ENCODE measurements around the gene CCT8L2.
"Not testable (repeated sequence)": the region's sequence is repeated elsewhere in the genome, so short reads cannot be mapped to it uniquely, and the experiment has no call there.

The CCT8L2 gene, protein sequence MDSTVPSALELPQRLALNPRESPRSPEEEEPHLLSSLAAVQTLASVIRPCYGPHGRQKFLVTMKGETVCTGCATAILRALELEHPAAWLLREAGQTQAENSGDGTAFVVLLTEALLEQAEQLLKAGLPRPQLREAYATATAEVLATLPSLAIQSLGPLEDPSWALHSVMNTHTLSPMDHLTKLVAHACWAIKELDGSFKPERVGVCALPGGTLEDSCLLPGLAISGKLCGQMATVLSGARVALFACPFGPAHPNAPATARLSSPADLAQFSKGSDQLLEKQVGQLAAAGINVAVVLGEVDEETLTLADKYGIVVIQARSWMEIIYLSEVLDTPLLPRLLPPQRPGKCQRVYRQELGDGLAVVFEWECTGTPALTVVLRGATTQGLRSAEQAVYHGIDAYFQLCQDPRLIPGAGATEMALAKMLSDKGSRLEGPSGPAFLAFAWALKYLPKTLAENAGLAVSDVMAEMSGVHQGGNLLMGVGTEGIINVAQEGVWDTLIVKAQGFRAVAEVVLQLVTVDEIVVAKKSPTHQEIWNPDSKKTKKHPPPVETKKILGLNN

DNA sequence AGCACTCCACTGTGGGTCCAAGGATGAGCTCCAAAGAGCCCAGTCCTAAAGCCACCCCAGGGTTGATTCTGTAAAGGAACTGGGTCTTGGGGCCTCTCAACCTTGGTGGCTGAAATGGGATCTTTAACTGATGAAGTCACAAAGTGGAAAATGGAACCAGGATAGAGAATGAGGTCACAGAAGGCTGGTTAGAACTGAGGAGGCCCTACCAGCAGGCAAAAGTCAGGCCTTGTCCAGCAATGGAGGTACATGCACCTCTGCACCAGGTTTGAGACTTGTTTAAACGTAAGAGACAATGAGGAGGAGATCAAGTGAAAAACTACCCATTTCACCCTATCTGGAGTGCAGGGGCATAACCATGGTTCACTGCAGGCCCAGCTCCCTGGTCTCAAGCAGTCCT, at the start of gene CCT8L2:
Gene CCT8L2, minus strand, starts transcription at position 101 of the 400 bp plus-strand sequence. CDS start 260 bp downstream, outside the sequence.
- not testable (repeated sequence) for DNase-seq

- not testable (repeated sequence) for DNase-seq
Measured at GRCh38 chr22:16635442-16635841, 42.8 kb upstream of the CCT8L2 start.

- DNase-seq, result not testable (repeated sequence)
Measured at GRCh38 chr22:16634092-16634491, 41.5 kb upstream of the CCT8L2 start.

GRCh38 chr22:16628476-16628875, 35.9 kb upstream of the CCT8L2 start:
- DNase-seq, result not testable (repeated sequence)

- not testable (repeated sequence) for DNase-seq
Measured at GRCh38 chr22:16625018-16625417, 32.4 kb upstream of the CCT8L2 start.

DNA sequence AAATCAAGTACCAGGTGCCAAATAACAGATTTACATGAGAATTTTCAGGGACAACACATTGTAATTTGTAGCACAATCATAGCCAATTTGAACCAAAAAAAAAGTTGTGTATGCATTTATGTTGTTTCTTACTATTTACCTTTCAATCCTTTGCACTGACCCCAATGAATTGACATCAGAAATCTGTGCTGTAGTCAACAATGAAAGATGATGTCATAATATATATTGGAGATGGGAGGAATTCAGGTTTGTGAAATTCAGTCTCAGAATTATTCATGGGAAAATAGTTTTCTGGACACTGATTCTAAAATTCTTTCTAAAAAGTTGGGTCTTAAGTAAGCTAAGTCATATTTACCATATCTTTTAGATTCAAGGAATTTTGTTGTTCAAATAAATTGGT, 31.0 kb upstream of the CCT8L2 start:
- DNase-seq, result not testable (repeated sequence)

DNA sequence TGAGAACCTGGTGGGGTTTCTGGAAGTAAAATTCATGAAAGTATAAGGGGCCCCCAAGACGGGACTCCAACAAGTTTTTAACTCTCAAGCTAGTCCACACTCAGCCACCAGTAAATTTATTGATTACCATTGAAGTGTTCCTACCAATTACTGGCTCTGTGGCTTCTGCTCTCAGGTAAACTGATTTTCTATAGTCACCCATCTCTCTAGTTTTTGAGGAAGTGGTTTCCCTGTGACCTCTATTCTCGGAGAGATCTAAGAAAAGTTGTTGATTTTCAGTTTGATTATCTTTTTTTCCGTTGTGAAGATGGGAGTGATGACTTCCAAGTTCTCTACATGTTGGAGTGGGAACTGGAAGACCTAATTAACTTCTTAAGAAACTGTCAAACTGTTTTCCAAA, 24.9 kb upstream of the CCT8L2 start:
- not testable (repeated sequence) for DNase-seq

GRCh38 chr22:16616390-16616938, 23.9 kb upstream of the CCT8L2 start:
- DNase-seq, result not testable (repeated sequence)

DNA sequence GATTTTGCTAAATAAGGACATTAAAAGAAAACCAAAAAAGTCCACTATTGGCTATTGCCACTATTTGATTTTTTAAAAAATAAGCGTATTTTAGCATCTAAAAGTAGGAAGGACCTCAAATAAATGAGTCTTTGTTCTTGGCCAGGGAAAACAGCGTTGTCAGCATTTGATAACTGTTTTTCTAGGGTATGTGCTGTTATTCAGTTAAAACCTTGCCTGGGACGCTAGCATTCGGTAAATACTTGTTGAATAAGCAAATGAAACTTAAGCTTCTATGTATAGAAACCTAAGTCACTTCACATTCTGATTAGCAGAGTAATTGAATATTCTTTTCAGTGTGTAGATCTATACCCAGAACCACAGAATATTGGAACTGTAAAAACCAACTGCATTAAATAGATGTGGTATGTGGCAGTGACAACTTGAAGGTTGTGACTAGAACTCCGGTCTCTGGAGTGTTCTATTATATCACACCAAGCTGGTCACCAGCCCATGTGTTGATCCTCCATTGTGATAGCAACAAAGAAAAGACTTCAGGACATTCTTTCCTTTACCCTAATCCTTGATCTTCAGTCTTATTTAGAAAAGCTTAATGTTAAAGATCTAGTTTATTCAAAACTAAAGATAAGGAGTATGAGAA, 23.1 kb upstream of the CCT8L2 start:
- not testable (repeated sequence) for DNase-seq

DNA sequence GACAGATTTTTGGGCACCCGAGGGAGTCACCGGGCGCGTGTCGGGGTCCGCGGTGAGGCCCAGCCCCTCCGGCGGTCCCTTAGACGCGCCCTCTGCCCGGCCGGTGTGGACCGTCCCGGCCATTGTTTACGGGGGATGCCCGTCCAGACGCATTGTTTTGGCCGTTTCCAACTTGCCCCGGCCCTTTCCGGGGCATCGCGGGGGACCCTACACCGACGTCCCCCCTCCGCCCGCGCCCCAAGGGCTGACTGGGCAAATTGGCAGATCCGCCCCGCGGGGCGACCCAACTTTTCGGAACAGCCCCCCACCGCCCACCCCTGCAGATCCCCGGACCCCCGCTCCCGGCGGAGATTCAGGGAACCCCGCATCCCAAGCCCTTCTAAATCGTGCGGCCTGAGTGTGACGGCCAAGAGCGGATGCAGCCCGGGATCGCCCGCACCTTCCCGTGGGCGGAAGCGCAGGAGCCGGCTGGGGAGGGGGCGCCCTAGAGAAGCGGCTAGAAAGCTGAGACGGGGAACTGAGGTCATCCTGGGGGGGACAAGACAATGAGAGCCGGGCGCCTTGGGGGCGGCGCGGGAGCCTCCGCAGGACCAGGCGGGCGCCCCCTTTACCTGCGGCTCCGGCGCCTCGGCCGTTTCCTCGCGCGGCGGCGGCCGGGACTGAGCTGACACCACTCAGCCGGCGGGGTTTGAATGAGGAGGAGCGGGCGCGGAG, 17.1 kb upstream of the CCT8L2 start:
- DNase-seq, result no peak

DNA sequence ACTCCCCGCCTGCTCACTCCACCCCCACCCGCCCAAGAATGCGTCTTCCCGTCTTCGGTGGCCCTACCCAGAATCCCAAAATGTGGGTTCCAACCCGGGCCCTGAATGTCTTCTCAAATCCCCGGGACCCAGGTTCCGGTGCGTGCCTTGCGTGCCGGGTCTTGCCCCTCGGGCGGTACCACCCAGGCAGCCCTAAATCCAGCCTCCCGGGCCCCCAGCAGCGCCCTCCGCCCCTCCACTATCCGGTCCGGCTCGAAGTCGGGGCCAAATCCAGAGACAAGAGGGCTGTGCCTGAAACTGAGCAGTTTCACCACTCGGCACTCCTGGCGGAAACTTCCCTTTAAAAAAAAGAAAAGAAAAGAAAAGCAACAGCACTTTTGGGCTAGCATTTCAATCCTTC, 16.3 kb upstream of the CCT8L2 start:
- DNase-seq, result no peak

- DNase-seq, result not testable (repeated sequence)
Measured at GRCh38 chr22:16604257-16604998, 11.8 kb upstream of the CCT8L2 start.

GRCh38 chr22:16603770-16604242, 11.2 kb upstream of the CCT8L2 start:
- not testable (repeated sequence) for DNase-seq

DNA sequence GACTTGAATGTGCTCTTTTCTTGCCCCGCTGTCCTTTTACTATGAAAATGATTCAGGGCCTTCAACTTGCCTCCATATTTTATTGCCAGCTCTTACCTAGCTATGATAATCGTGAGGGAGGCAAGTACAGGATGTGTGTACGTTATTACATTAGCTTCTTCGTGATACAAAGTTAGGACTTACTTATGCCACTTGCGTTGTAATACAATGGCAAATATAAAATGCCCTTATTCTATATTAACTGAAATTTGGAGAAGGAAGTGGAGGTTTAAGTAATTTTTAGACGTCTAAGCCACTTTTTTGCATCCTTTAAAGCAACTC, 10.8 kb upstream of the CCT8L2 start:
- DNase-seq, result no peak

DNA sequence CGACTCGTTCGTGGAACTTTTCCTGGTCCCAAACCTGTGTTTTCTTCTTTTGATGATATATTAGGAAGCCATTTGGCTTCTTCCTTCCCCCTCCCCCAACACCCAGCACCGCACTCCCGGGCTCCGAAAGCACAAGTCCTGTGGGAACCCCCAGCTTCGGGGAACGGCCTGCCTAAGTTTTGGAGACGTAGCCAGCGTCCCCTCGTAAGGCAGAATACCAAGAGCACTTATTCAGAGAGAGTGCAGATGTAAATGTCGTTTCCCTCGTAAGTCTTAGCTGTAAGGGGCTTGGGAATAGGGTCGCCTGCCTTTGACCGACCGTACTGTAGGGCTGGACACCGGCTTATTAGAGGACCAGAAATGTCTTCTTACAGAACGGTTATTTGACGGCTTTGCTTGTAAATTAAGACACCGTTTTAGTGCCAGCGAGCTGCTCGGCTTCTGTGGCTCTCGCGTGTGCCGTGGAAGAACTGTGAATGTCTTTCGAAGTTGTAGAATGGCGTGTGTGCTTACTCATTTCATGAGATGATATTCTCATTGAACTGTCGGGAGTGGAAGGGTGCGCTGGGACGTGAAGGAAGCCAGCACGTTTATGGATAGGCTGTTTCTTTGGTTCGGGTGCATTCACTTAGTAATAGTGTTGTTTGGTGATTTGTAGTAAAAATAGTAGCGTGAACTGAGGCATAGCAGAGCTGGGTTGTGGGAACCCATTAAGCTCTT, 10.3 kb upstream of the CCT8L2 start:
- DNase-seq, result not testable (repeated sequence)

GRCh38 chr22:16602224-16602727, 9.7 kb upstream of the CCT8L2 start:
- DNase-seq, result not testable (repeated sequence)

DNA sequence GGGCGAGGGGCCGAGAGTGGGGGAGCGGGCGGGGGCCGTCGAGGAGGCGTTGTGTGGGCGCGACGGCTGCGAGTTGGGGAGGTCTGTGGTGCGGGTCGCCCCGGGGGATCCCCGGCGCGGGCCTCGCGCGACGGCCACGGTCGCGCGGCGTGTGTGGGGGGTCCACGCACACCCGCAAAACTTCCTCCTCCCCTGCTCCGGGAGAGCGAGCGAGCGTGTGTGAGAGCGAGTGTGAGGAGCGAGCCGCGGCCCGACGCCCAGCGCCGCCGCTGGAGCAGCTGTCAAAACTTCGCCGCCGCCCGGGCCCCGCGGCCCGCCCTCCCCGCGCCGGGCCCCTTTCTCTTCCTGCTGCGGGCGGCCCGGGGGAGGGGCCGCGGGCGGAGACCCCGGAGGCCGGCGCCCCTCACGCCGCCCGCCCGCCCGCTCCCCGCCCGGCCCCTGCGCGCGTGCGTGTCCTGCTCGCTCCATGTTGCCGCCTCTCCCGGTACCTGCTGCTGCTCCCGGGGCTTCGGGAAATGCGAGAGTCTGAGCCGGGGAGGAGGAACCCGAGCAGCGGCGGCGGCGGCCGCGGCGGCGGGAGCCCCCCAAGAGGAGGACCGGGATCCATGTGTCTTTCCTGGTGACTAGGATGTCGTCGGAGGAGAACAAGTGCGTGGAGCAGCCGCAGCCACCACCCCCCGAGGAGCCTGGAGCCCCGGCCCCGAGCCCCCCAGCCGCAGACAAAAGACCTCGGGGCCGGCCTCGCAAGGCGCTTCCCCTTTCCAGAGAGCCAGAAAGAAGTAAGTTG, 9.0 kb upstream of the CCT8L2 start:
- no peak for DNase-seq

DNA sequence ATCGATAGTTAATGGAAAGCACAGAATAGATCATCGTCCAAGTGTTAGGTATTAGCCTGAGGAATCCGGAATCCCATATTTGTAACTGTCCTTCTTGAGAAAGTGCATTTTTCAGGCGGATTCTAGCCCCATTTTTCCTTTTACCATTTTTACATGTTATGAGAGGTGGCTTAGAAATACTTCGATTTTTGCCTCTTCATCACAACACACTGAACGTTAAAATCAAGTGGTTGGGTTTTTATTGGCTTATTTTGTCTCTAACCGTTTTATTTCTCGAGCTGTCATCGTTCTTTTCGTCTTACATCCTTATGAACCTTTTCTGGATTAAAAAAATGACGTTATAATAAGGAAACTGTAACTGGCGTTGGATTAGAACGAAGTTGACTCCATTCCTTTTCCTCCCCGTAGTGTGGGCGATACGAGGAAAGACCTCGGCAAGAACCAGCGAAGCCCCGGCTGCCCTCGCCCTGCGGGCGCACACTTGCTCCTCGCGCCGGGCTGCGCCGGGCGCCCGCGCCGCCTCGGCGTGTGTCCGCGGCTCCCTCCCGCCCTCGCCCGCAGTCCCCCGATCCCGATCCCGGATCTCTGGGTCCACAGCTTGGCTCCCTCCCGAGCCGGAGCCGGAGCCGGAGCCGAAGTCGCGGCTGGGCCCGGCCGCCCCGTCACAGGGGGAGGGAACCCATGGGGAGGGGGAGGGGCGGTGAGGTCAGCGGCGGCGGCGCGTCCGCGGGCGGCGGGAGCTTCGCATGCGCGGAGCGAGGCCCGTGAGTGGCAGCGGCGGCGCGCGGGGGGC, 8.2 kb upstream of the CCT8L2 start:
- not testable (repeated sequence) for DNase-seq

DNA sequence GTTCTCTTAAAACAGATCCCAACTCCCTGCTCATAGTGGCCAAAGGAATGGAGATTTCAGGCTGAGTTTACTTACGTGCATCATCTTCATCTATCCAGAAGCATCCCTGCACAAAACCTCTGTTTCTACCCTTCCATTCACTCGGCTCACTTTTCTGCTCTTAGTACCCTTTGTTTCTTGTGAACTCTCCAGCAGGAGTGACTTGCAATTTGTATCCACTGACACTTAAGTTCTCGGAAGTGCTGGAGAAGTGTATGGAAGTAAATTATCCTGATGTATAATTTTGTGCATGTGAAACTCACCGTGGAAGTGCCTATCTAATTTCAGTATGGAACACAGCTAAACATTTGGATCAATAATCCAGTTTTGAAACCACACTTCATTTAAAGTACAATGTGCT, 7.0 kb upstream of the CCT8L2 start:
- not testable (repeated sequence) for DNase-seq

Data from activated effector memory CD4-positive, alpha-beta T cell treated with Interleukin-2 at 50 U/mL for 16 hours (primary cell).